GM23338 (cell line): ENCODE measurements around the gene IDH3A. TPM values are rescaled to one million over a fixed set of nuclear protein-coding genes. Genes with fewer than 3 reads are reported as not detected.

Experiments
- ATAC-seq: fragments of 200-7000 bp; cut with Tn5 transposase; 3 replicates; pipeline ENCODE4 v1.9.1; 2020
- DNase-seq: peaks from one replicate; pipeline ENCODE4 v3.0.0-alpha.2; 2015; ENCODE audit warnings: low spot score
- H2AFZ ChIP-seq: fragments of 200-600 bp; sonication (generic); 2 replicates; pipeline ENCODE4 v1.8.0; 2016; ENCODE audit warnings: antibody characterized with exemption, mild to moderate bottlenecking, moderate library complexity
- H3F3A ChIP-seq: fragments of 200-600 bp; sonication (generic); replicated peaks from 2 replicates; pipeline ENCODE4 v1.8.0; 2017; ENCODE audit warnings: antibody characterized with exemption, mixed run types, low read depth
- H3K27ac ChIP-seq: fragments of 200-600 bp; sonication (generic); 2 replicates; pipeline ENCODE4 v1.6.1; 2016; ENCODE audit warnings: low read depth
- H3K27me3 ChIP-seq: fragments of 200-600 bp; sonication (generic); 2 replicates; pipeline ENCODE4 v1.8.0; 2016; ENCODE audit warnings: mild to moderate bottlenecking, mixed run types, moderate library complexity; ENCODE audit not compliant: insufficient read depth
- H3K36me3 ChIP-seq: fragments of 200-600 bp; sonication (generic); 2 replicates; pipeline ENCODE4 v1.8.0; 2016; ENCODE audit warnings: mild to moderate bottlenecking; ENCODE audit not compliant: insufficient read depth
- H3K4me1 ChIP-seq: fragments of 200-600 bp; sonication (generic); 2 replicates; pipeline ENCODE4 v1.8.0; 2016; ENCODE audit warnings: mild to moderate bottlenecking, moderate library complexity; ENCODE audit not compliant: insufficient read depth
- H3K4me2 ChIP-seq: fragments of 200-600 bp; sonication (generic); 2 replicates; pipeline ENCODE4 v1.7.1; 2017; ENCODE audit warnings: mixed run types
- H3K4me3 ChIP-seq: fragments of 200-600 bp; sonication (generic); 2 replicates; pipeline ENCODE4 v1.6.1; 2016; ENCODE audit warnings: mixed run types
- H3K79me2 ChIP-seq: fragments of 200-600 bp; sonication (generic); replicated peaks from 2 replicates; pipeline ENCODE4 v1.8.0; 2017; ENCODE audit warnings: mild to moderate bottlenecking; ENCODE audit not compliant: insufficient read depth
- H3K9me2 ChIP-seq: fragments of 200-600 bp; sonication (generic); 2 replicates; pipeline ENCODE4 v1.8.0; 2017; ENCODE audit not compliant: insufficient read depth
- H4K20me1 ChIP-seq: fragments of 200-600 bp; sonication (generic); replicated peaks from 2 replicates; pipeline ENCODE4 v1.8.0; 2017; ENCODE audit warnings: mild to moderate bottlenecking; ENCODE audit not compliant: insufficient read depth
- H3K27ac Mint-ChIP-seq: 2 replicates; pipeline ENCODE4 v1.8.0; 2020; ENCODE audit warnings: inconsistent platforms, mild to moderate bottlenecking, moderate library complexity, mixed read lengths
- H3K27me3 Mint-ChIP-seq: 3 replicates; pipeline ENCODE4 v1.8.0; 2022; ENCODE audit warnings: low read depth, mild to moderate bottlenecking, moderate library complexity, mixed read lengths, inconsistent platforms; ENCODE audit not compliant: insufficient read depth, poor library complexity
- H3K36me3 Mint-ChIP-seq: 3 replicates; pipeline ENCODE4 v1.8.0; 2021; ENCODE audit warnings: low read depth, mild to moderate bottlenecking, inconsistent platforms, moderate library complexity, mixed read lengths
- H3K4me1 Mint-ChIP-seq: 3 replicates; pipeline ENCODE4 v1.8.0; 2020; ENCODE audit warnings: mild to moderate bottlenecking, inconsistent platforms, mixed read lengths
- H3K4me3 Mint-ChIP-seq: 3 replicates; pipeline ENCODE4 v1.8.0; 2021; ENCODE audit warnings: moderate library complexity, mild to moderate bottlenecking, inconsistent platforms, mixed read lengths
- H3K9me3 Mint-ChIP-seq: 3 replicates; pipeline ENCODE4 v1.8.0; 2020; ENCODE audit warnings: moderate library complexity, mild to moderate bottlenecking, inconsistent platforms, mixed read lengths
- CREB1 ChIP-seq: fragments of 250-450 bp; sonication (Bioruptor Pico); IDR thresholded peaks from 2 replicates; pipeline ENCODE4 v1.5.0; 2020; ENCODE audit warnings: low read depth, mild to moderate bottlenecking, moderate library complexity
- EZH2 ChIP-seq: fragments of 200-600 bp; sonication (generic); IDR thresholded peaks from one replicate; pipeline ENCODE4 v1.8.0; 2017; ENCODE audit warnings: antibody characterized with exemption, mild to moderate bottlenecking, low read depth; ENCODE audit not compliant: unreplicated experiment
- EZH2phosphoT487 ChIP-seq: fragments of 200-600 bp; sonication (generic); IDR thresholded peaks from one replicate; pipeline ENCODE4 v1.8.1; 2018; ENCODE audit warnings: antibody characterized with exemption; ENCODE audit not compliant: unreplicated experiment
- JUNB ChIP-seq: IDR thresholded peaks from one replicate; pipeline ENCODE4 v1.6.1; 2016; ENCODE audit warnings: antibody characterized with exemption; ENCODE audit not compliant: unreplicated experiment
- NANOG ChIP-seq: IDR thresholded peaks from 2 replicates; pipeline ENCODE4 v1.6.1; 2016; ENCODE audit warnings: antibody characterized with exemption, borderline replicate concordance
- POLR2AphosphoS5 ChIP-seq: IDR thresholded peaks from 2 replicates; pipeline ENCODE4 v1.6.1; 2016; ENCODE audit warnings: antibody characterized with exemption, low read depth
- STAT1 ChIP-seq: IDR thresholded peaks from one replicate; pipeline ENCODE4 v1.6.1; 2016; ENCODE audit warnings: antibody characterized with exemption; ENCODE audit not compliant: unreplicated experiment
- ZNF114 ChIP-seq: fragments of 250-450 bp; sonication (Bioruptor Pico); IDR thresholded peaks from 2 replicates; pipeline ENCODE4 v1.5.0; 2020; ENCODE audit warnings: mild to moderate bottlenecking, moderate library complexity
- ZNF331 ChIP-seq: fragments of 250-450 bp; sonication (Bioruptor Pico); IDR thresholded peaks from 2 replicates; pipeline ENCODE4 v1.5.0; 2020; ENCODE audit warnings: low read depth, mild to moderate bottlenecking, moderate library complexity
- polyA plus RNA-seq: library from polyadenylated mRNA; unstranded; fragments of >200 nt; fragmentation: Nextera tagmentation; extraction: Ambion mirVana; gene quantifications from 2 replicates; pipeline ENCODE4 v1.2.1, GENCODE V29; 2016
- total RNA-seq: library from RNA; depleted of rRNA; stranded (reverse); fragments of >200 nt; shearing (Covaris generic); gene quantifications from 2 replicates; pipeline ENCODE4 v1.2.3, GENCODE V29; 2014
- TF ChIP-seq, protein P1 (sequence below): fragments of 250-450 bp; sonication (Bioruptor Pico); IDR thresholded peaks from 2 replicates; pipeline ENCODE4 v1.5.0; 2020; ENCODE audit warnings: mild to moderate bottlenecking, moderate library complexity
- TF ChIP-seq, protein P2 (sequence below): IDR thresholded peaks from one replicate; pipeline ENCODE4 v1.6.1; 2018; ENCODE audit warnings: antibody characterized with exemption; ENCODE audit not compliant: unreplicated experiment
- TF ChIP-seq, protein P3 (sequence below), 2 experiments: fragments of 200-600 bp in 1 of 2; sonication (generic) in 1 of 2; conservative IDR thresholded peaks; 2 replicates each; pipeline versions ENCODE4 v1.5.1 to v1.6.1; 2016 to 2017; ENCODE audit warnings: antibody characterized with exemption in 2 of 2, low read depth in 2 of 2, mild to moderate bottlenecking in 2 of 2, moderate library complexity in 1 of 2
- TF ChIP-seq, protein P4 (sequence below): IDR thresholded peaks from 2 replicates; pipeline ENCODE4 v1.6.1; 2016; ENCODE audit warnings: antibody characterized with exemption

The IDH3A gene
- total and polyA plus RNA-seq, 2 experiments from 2014 or later, result 24.1 to 41.6 TPM

- TF ChIP-seq, protein P1, sequence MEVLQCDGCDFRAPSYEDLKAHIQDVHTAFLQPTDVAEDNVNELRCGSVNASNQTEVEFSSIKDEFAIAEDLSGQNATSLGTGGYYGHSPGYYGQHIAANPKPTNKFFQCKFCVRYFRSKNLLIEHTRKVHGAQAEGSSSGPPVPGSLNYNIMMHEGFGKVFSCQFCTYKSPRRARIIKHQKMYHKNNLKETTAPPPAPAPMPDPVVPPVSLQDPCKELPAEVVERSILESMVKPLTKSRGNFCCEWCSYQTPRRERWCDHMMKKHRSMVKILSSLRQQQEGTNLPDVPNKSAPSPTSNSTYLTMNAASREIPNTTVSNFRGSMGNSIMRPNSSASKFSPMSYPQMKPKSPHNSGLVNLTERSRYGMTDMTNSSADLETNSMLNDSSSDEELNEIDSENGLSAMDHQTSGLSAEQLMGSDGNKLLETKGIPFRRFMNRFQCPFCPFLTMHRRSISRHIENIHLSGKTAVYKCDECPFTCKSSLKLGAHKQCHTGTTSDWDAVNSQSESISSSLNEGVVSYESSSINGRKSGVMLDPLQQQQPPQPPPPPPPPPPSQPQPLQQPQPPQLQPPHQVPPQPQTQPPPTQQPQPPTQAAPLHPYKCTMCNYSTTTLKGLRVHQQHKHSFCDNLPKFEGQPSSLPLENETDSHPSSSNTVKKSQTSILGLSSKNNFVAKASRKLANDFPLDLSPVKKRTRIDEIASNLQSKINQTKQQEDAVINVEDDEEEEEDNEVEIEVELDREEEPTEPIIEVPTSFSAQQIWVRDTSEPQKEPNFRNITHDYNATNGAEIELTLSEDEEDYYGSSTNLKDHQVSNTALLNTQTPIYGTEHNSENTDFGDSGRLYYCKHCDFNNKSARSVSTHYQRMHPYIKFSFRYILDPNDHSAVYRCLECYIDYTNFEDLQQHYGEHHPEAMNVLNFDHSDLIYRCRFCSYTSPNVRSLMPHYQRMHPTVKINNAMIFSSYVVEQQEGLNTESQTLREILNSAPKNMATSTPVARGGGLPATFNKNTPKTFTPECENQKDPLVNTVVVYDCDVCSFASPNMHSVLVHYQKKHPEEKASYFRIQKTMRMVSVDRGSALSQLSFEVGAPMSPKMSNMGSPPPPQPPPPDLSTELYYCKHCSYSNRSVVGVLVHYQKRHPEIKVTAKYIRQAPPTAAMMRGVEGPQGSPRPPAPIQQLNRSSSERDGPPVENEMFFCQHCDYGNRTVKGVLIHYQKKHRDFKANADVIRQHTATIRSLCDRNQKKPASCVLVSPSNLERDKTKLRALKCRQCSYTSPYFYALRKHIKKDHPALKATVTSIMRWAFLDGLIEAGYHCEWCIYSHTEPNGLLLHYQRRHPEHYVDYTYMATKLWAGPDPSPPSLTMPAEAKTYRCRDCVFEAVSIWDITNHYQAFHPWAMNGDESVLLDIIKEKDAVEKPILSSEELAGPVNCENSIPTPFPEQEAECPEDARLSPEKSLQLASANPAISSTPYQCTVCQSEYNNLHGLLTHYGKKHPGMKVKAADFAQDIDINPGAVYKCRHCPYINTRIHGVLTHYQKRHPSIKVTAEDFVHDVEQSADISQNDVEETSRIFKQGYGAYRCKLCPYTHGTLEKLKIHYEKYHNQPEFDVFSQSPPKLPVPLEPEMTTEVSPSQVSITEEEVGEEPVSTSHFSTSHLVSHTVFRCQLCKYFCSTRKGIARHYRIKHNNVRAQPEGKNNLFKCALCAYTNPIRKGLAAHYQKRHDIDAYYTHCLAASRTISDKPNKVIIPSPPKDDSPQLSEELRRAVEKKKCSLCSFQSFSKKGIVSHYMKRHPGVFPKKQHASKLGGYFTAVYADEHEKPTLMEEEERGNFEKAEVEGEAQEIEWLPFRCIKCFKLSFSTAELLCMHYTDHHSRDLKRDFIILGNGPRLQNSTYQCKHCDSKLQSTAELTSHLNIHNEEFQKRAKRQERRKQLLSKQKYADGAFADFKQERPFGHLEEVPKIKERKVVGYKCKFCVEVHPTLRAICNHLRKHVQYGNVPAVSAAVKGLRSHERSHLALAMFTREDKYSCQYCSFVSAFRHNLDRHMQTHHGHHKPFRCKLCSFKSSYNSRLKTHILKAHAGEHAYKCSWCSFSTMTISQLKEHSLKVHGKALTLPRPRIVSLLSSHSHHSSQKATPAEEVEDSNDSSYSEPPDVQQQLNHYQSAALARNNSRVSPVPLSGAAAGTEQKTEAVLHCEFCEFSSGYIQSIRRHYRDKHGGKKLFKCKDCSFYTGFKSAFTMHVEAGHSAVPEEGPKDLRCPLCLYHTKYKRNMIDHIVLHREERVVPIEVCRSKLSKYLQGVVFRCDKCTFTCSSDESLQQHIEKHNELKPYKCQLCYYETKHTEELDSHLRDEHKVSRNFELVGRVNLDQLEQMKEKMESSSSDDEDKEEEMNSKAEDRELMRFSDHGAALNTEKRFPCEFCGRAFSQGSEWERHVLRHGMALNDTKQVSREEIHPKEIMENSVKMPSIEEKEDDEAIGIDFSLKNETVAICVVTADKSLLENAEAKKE (CRISPR knock-in tag), result no peak
- TF ChIP-seq POLR2AphosphoS5 (no peak), ZNF114 (CRISPR knock-in tag) (no peak), NANOG (no peak)
Measured at GRCh38 chr15:78110096-78110495, 39.1 kb upstream of the IDH3A start (continued).

GRCh38 chr15:78110916-78111475 is 38.2 kb upstream of the IDH3A start:
- H3K27ac Mint-ChIP-seq, result no peak overlapping the region
- no peaks in the 10 kb centered on the region; the same call in 2 of the 3 replicates for H3K9me3 Mint-ChIP-seq
- TF ChIP-seq STAT1, result no peak
- TF ChIP-seq EZH2phosphoT487, result no peak
- TF ChIP-seq, protein P2, sequence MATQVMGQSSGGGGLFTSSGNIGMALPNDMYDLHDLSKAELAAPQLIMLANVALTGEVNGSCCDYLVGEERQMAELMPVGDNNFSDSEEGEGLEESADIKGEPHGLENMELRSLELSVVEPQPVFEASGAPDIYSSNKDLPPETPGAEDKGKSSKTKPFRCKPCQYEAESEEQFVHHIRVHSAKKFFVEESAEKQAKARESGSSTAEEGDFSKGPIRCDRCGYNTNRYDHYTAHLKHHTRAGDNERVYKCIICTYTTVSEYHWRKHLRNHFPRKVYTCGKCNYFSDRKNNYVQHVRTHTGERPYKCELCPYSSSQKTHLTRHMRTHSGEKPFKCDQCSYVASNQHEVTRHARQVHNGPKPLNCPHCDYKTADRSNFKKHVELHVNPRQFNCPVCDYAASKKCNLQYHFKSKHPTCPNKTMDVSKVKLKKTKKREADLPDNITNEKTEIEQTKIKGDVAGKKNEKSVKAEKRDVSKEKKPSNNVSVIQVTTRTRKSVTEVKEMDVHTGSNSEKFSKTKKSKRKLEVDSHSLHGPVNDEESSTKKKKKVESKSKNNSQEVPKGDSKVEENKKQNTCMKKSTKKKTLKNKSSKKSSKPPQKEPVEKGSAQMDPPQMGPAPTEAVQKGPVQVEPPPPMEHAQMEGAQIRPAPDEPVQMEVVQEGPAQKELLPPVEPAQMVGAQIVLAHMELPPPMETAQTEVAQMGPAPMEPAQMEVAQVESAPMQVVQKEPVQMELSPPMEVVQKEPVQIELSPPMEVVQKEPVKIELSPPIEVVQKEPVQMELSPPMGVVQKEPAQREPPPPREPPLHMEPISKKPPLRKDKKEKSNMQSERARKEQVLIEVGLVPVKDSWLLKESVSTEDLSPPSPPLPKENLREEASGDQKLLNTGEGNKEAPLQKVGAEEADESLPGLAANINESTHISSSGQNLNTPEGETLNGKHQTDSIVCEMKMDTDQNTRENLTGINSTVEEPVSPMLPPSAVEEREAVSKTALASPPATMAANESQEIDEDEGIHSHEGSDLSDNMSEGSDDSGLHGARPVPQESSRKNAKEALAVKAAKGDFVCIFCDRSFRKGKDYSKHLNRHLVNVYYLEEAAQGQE, result no peak
- no peak for TF ChIP-seq EZH2
- TF ChIP-seq, protein P3, sequence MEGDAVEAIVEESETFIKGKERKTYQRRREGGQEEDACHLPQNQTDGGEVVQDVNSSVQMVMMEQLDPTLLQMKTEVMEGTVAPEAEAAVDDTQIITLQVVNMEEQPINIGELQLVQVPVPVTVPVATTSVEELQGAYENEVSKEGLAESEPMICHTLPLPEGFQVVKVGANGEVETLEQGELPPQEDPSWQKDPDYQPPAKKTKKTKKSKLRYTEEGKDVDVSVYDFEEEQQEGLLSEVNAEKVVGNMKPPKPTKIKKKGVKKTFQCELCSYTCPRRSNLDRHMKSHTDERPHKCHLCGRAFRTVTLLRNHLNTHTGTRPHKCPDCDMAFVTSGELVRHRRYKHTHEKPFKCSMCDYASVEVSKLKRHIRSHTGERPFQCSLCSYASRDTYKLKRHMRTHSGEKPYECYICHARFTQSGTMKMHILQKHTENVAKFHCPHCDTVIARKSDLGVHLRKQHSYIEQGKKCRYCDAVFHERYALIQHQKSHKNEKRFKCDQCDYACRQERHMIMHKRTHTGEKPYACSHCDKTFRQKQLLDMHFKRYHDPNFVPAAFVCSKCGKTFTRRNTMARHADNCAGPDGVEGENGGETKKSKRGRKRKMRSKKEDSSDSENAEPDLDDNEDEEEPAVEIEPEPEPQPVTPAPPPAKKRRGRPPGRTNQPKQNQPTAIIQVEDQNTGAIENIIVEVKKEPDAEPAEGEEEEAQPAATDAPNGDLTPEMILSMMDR (conservative IDR thresholded peaks at IDR 0.05; ENCODE audit: low read depth in 2 of 2), result no peak
- TF ChIP-seq NANOG, result no peak
- TF ChIP-seq ZNF331 (CRISPR knock-in tag), result no peak
- TF ChIP-seq JUNB, result no peak
- TF ChIP-seq, protein P4, sequence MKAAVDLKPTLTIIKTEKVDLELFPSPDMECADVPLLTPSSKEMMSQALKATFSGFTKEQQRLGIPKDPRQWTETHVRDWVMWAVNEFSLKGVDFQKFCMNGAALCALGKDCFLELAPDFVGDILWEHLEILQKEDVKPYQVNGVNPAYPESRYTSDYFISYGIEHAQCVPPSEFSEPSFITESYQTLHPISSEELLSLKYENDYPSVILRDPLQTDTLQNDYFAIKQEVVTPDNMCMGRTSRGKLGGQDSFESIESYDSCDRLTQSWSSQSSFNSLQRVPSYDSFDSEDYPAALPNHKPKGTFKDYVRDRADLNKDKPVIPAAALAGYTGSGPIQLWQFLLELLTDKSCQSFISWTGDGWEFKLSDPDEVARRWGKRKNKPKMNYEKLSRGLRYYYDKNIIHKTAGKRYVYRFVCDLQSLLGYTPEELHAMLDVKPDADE, result no peak
- no peak for TF ChIP-seq CREB1

More at GRCh38 chr15:78110916-78111475, 38.2 kb upstream of the IDH3A start:
- H3F3A ChIP-seq, result no peaks in the 10 kb centered on the region
- Mint-ChIP-seq H3K4me1 (peaks cover 8% of the 10 kb centered on the region), H3K36me3 (peaks cover 8% of the 10 kb centered on the region; the same call in 1 of the 3 replicates), H3K27me3 (peaks cover 9% of the 10 kb centered on the region), H3K4me3 (no peak overlapping the region; the same call in 2 of the 3 replicates)
- no peak for ATAC-seq
- H3K27me3 ChIP-seq, result no peaks in the 10 kb centered on the region
- no peaks in the 10 kb centered on the region for H3K9me2 ChIP-seq
- no peaks in the 10 kb centered on the region for H4K20me1 ChIP-seq
- H3K4me2 ChIP-seq, result no peak overlapping the region
- H2AFZ ChIP-seq, result no peak overlapping the region
- H3K4me1 ChIP-seq, result peaks cover 8% of the 10 kb centered on the region; the same call in 1 of the 2 replicates
- H3K27ac ChIP-seq, result no peak overlapping the region
- no peak overlapping the region for H3K4me3 ChIP-seq
- DNase-seq, result no peak
- no peaks in the 10 kb centered on the region for H3K36me3 ChIP-seq
- H3K79me2 ChIP-seq, result no peaks in the 10 kb centered on the region
